Panc1 (cell line): ENCODE results near the gene RNF133. TPM values are rescaled to one million over a fixed set of nuclear protein-coding genes. Genes with fewer than 3 reads are reported as not detected.

Source experiments
- ATAC-seq: fragments of 200-7000 bp; cut with Tn5 transposase; 2 replicates; pipeline ENCODE4 v1.9.1; 2020; ENCODE audit warnings: mild to moderate bottlenecking, moderate library complexity
- BruUV-seq: library from RNA; stranded (reverse); fragments of 400-500 nt; replicated peaks from 2 replicates; lab custom pipeline; 2021; lab: Mats Ljungman, UMichigan
- CTCF ChIA-PET: fragments of 300-600 bp; sonication (Branson Sonifier 250); formaldehyde crosslinking; loops from one replicate; lab custom pipeline; 2022; ENCODE audit warnings: antibody characterized with exemption; lab: Charles Lee
- POLR2A ChIA-PET: fragments of 300-600 bp; sonication (Branson Sonifier 250); formaldehyde crosslinking; loops from one replicate; lab custom pipeline; 2022; ENCODE audit warnings: antibody characterized with exemption; lab: Charles Lee
- DNase-seq: peaks from one replicate; pipeline ENCODE4 v3.0.0-alpha.2; 2010; ENCODE audit warnings: low read depth, low spot score
- H3K27ac ChIP-seq: 2 replicates; pipeline ENCODE4 v1.5.1; 2011; ENCODE audit warnings: mild to moderate bottlenecking, low read length, inconsistent platforms
- H3K27me3 ChIP-seq: fragments of 200-500 bp; sonication (Bioruptor generic); 2 replicates; pipeline ENCODE4 v1.6.0; 2014; ENCODE audit warnings: low read length, inconsistent platforms; ENCODE audit not compliant: control insufficient read depth, insufficient read depth
- H3K36me3 ChIP-seq: fragments of 200-500 bp; sonication (Bioruptor generic); 2 replicates; pipeline ENCODE4 v1.5.1; 2014; ENCODE audit warnings: inconsistent platforms, mild to moderate bottlenecking, low read length, moderate library complexity; ENCODE audit not compliant: control insufficient read depth, insufficient read depth
- H3K4me1 ChIP-seq: 2 replicates; pipeline ENCODE4 v1.5.1; 2011; ENCODE audit warnings: inconsistent platforms, mild to moderate bottlenecking, low read length, moderate library complexity; ENCODE audit not compliant: control insufficient read depth, insufficient read depth
- H3K4me3 ChIP-seq, 2 experiments: 2 replicates each; pipeline ENCODE4 v1.5.1; 2011 to 2012; ENCODE audit warnings: low read depth in 2 of 2, low read length in 2 of 2, mild to moderate bottlenecking in 2 of 2, inconsistent platforms in 1 of 2, moderate library complexity in 1 of 2
- H3K9me3 ChIP-seq: fragments of 200-500 bp; sonication (Bioruptor generic); 2 replicates; pipeline ENCODE4 v1.5.1; 2014; ENCODE audit warnings: low read depth, mild to moderate bottlenecking, inconsistent platforms, low read length, moderate library complexity; ENCODE audit not compliant: control insufficient read depth, insufficient read depth
- POLR2AphosphoS5 ChIP-seq: IDR thresholded peaks from 2 replicates; pipeline ENCODE4 v1.6.1; 2012; ENCODE audit warnings: mild to moderate bottlenecking, low read depth, low read length, moderate library complexity
- SIN3A ChIP-seq: IDR thresholded peaks from 2 replicates; pipeline ENCODE4 v1.6.1; 2012; ENCODE audit warnings: low read depth, mild to moderate bottlenecking, low read length, moderate library complexity, borderline replicate concordance; ENCODE audit not compliant: insufficient read depth
- TCF7L2 ChIP-seq: IDR thresholded peaks from 2 replicates; pipeline ENCODE4 v1.6.1; 2011; ENCODE audit warnings: mild to moderate bottlenecking, low read depth, low read length, inconsistent platforms
- in situ Hi-C: cut with HindIII; loops from 2 replicates; pipeline ENCODE4 v1.10.0; 2016; ENCODE audit warnings: low sequenced_read_pairs, low pct_unique_long_range_greater_than_20kb
- intact Hi-C: fragments of 100-400 bp; cut with micrococcal nuclease; formaldehyde crosslinking; loops from one replicate; pipeline ENCODE4 v1.10.0; 2022; ENCODE audit not compliant: unreplicated experiment
- total RNA-seq: library from RNA; stranded (reverse); gene quantifications from one replicate; pipeline ENCODE4 v1.2.1, GENCODE V29; 2021; ENCODE audit not compliant: unreplicated experiment
- TF ChIP-seq, protein P1 (sequence below), 2 experiments: IDR thresholded peaks; 2 replicates each; pipeline ENCODE4 v1.6.1; 2011 to 2012; ENCODE audit warnings: low read depth in 2 of 2, control low read depth in 1 of 2, low read length in 1 of 2, mild to moderate bottlenecking in 1 of 2, moderate library complexity in 1 of 2; ENCODE audit not compliant: insufficient read depth in 1 of 2
- TF ChIP-seq, protein P2 (sequence below): fragments of 450-650 bp; IDR thresholded peaks from 2 replicates; pipeline ENCODE4 v1.5.1; 2017; ENCODE audit warnings: mild to moderate bottlenecking

The RNF133 gene
- total RNA-seq, 1 experiment from 2014 or later = not detected

DNA sequence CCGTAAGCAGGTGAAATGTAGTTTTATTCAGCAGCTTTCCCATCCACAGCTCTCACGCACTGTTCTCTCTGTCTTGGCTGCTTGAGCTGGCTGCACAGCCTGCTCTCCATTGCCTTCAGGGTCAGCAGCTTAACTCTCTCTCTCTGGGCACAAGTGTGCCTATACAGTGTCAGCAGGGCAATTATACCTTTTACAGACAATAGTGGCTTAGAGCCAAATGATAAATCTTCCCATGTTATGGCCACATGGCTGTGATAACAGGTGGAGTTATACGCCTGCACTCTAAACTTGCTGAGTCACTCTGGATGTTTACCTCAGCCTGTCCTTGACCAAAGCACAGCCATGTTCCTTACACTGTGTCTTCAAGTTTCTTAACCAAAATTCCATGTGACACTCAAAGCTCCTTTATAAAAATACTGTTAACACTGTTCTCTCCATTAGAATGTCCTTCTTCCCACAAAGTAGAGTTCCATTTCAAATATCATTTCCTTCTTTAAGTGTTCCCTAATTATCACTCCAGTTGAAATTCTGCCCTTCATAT is 6.1 kb downstream of the RNF133 start:
- CTCF ChIA-PET = no interaction called here

DNA sequence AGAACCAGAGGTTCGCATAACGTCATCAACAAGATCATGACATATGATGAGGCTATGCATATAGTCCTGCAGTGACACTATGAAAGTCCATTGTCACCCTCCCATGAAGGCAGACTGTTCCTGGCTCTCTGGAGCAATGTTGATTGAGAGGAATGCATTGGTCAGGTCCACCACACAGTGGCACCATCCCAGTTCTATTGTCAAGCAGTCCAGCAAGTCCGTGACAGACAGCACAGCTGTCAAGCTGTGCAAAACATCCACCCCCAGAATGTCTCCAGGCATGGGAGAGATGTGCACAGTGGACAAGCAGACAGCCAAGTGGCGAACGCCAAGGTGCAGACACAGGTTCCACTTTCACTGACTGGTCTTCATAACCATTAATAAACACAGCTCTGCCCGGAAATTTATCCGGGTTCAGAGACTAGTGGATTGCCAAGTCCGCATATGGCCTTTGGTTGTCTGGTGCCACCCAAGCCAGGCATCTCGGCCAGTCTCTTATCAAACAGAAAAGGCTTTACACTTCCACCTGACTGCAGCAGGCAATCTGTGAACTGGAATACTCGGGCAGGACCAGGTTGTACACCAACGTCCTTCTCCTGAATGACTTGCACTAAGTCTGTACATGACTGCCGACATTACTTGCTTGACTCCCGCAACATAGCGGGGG is 7.2 kb downstream of the RNF133 start:
- POLR2A ChIA-PET = no interaction called here
- Histone ChIP-seq H3K27me3 (no peaks in the 10 kb centered on the region), H3K9me3 (no peaks in the 10 kb centered on the region), H3K36me3 (no peaks in the 10 kb centered on the region), H3K4me1 (no peaks in the 10 kb centered on the region), H3K4me3 (no peak overlapping the region), H3K27ac (no peak overlapping the region)
- in situ Hi-C loops (no loop called here), intact Hi-C loops (no loop called here)
- DNase-seq (no peak), ATAC-seq (no peak)
- CTCF ChIA-PET = no interaction called here
- TF ChIP-seq POLR2AphosphoS5 = no peak
- TF ChIP-seq, protein P1, sequence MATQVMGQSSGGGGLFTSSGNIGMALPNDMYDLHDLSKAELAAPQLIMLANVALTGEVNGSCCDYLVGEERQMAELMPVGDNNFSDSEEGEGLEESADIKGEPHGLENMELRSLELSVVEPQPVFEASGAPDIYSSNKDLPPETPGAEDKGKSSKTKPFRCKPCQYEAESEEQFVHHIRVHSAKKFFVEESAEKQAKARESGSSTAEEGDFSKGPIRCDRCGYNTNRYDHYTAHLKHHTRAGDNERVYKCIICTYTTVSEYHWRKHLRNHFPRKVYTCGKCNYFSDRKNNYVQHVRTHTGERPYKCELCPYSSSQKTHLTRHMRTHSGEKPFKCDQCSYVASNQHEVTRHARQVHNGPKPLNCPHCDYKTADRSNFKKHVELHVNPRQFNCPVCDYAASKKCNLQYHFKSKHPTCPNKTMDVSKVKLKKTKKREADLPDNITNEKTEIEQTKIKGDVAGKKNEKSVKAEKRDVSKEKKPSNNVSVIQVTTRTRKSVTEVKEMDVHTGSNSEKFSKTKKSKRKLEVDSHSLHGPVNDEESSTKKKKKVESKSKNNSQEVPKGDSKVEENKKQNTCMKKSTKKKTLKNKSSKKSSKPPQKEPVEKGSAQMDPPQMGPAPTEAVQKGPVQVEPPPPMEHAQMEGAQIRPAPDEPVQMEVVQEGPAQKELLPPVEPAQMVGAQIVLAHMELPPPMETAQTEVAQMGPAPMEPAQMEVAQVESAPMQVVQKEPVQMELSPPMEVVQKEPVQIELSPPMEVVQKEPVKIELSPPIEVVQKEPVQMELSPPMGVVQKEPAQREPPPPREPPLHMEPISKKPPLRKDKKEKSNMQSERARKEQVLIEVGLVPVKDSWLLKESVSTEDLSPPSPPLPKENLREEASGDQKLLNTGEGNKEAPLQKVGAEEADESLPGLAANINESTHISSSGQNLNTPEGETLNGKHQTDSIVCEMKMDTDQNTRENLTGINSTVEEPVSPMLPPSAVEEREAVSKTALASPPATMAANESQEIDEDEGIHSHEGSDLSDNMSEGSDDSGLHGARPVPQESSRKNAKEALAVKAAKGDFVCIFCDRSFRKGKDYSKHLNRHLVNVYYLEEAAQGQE (IDR thresholded peaks at IDR 0.05; ENCODE audit: insufficient read depth in 1 of 2, low read depth in 2 of 2, low read length in 1 of 2) = no peak
- TF ChIP-seq TCF7L2 = no peak
- no peak for TF ChIP-seq SIN3A
- TF ChIP-seq, protein P2, sequence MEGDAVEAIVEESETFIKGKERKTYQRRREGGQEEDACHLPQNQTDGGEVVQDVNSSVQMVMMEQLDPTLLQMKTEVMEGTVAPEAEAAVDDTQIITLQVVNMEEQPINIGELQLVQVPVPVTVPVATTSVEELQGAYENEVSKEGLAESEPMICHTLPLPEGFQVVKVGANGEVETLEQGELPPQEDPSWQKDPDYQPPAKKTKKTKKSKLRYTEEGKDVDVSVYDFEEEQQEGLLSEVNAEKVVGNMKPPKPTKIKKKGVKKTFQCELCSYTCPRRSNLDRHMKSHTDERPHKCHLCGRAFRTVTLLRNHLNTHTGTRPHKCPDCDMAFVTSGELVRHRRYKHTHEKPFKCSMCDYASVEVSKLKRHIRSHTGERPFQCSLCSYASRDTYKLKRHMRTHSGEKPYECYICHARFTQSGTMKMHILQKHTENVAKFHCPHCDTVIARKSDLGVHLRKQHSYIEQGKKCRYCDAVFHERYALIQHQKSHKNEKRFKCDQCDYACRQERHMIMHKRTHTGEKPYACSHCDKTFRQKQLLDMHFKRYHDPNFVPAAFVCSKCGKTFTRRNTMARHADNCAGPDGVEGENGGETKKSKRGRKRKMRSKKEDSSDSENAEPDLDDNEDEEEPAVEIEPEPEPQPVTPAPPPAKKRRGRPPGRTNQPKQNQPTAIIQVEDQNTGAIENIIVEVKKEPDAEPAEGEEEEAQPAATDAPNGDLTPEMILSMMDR = no peak
- no TSS peak for BruUV-seq

More for the DNA sequence above, 6.1 kb downstream of the RNF133 start:
- H3K9me3 ChIP-seq = no peaks in the 10 kb centered on the region
- no peak overlapping the region for H3K27ac ChIP-seq
- TF ChIP-seq, protein P2 = no peak
- TF ChIP-seq, protein P1 (IDR thresholded peaks at IDR 0.05; ENCODE audit: insufficient read depth in 1 of 2, low read depth in 2 of 2, low read length in 1 of 2) = no peak
- TF ChIP-seq POLR2AphosphoS5 (no peak), TCF7L2 (no peak)
- in situ Hi-C loops = no loop called here
- H3K4me3 ChIP-seq = no peak overlapping the region
- H3K36me3 ChIP-seq = no peaks in the 10 kb centered on the region
- no peak for ATAC-seq
- POLR2A ChIA-PET = no interaction called here
- DNase-seq = no peak
- no peaks in the 10 kb centered on the region for H3K4me1 ChIP-seq
- intact Hi-C loops = no loop called here
- BruUV-seq = no TSS peak
- H3K27me3 ChIP-seq = no peaks in the 10 kb centered on the region
